ENCODE data around the gene SIRPB1.
"Not testable (repeated sequence)": the region's sequence is repeated elsewhere in the genome, so short reads cannot be mapped to it uniquely, and the experiment has no call there.

Gene SIRPB1

DNA sequence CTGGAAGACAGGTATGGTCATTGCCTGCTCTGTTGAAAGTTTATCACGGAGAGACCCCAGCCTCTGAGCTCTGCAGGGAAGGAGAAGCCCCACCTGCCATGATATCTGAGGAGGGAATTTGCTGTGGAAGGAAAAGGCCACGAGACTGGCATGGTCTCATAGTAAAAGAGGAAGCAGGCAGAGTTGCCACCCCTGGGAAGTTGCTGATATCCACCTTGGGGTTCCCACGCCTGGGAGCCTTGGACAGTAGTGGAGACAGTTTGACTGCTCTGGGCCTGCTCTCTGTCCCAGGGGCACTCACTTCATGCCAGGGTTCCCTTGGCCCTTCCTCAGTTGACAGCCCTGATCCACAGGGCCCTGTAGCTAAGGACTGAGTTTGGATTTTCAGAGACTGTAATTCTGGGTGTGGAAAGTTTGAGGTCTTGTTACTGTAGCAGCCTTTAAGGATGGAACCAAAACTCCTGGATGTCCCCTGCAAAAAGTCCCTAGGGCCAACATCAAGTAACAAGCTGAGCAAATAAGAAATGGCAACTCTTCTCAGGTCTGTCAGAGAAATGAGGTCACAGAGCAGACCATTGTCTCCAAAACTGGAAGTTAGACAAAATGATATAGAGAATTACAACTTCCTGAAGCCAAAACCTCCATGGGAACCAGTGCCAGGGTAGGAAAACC is 6.9 kb upstream of the SIRPB1 start:
- Histone ChIP-seq H3K4me3 (ENCODE audit: low read length in 2 of 2) (no peak overlapping the region), H3K4me1 (ENCODE audit: control insufficient read depth, insufficient read depth, low read length) (no peaks in the 10 kb centered on the region), H3K9me3 (ENCODE audit: control insufficient read depth in 2 of 2, low read length in 2 of 2) (no peaks in the 10 kb centered on the region), H3K27me3 (ENCODE audit: control insufficient read depth in 1 of 2, insufficient read depth in 2 of 2, low read length in 2 of 2) (no peaks in the 10 kb centered on the region), H3K27ac (ENCODE audit: low read length) (no peak overlapping the region), H3K36me3 (ENCODE audit: control insufficient read depth in 2 of 2, insufficient read depth in 2 of 2, low read length in 2 of 2) (no peaks in the 10 kb centered on the region), H3K9ac (ENCODE audit: low read length in 2 of 2) (no peak overlapping the region)

- no peaks in the 10 kb centered on the region for H3K36me3 ChIP-seq (ENCODE audit: control insufficient read depth in 2 of 2, insufficient read depth in 2 of 2, low read length in 2 of 2)
- H3K9ac ChIP-seq (ENCODE audit: low read length in 2 of 2) = no peak overlapping the region
- no peaks in the 10 kb centered on the region for H3K9me3 ChIP-seq (ENCODE audit: control insufficient read depth in 2 of 2, low read length in 2 of 2)
- H3K4me3 ChIP-seq (ENCODE audit: low read length in 2 of 2) = no peak overlapping the region
- H3K27ac ChIP-seq (ENCODE audit: low read length) = no peak overlapping the region
- no peaks in the 10 kb centered on the region for H3K4me1 ChIP-seq (ENCODE audit: control insufficient read depth, insufficient read depth, low read length)
- no peaks in the 10 kb centered on the region for H3K27me3 ChIP-seq (ENCODE audit: control insufficient read depth in 1 of 2, insufficient read depth in 2 of 2, low read length in 2 of 2)
These were observed 5.4 kb upstream of the SIRPB1 start for GRCh38 chr20:1625083-1625690.

DNA sequence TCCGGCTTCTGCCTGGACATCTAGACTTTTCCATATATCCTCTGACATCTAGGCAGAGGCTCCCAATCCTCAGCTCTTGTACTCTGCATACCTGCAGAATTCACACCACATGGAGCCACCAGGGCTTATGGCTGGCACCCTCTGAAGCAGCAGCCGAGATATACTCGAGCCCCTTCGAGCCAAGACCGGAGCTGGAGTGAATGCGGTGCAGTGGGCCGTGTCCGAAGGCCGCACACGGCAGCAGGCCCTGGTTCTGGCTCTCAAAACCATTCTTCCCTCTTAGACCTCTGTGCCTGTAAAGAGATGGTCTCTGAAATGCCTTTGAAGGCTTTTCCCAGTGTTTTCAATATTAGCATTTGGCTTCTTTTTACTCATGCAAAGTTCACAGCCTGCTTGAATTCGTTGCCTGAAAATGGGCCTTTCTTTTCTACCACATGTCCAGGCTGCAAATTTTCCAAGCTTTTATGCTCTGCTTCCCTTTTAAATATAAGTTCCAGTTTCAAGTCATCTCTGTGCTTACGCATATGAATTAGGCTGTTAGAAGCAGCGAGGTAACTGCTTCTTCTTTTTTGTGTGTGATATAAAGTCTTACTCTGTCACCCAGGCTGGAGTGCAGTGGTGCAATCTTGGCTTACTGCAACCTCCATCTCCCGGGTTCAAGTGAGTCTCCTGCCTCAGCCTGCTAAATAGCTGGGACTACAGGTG is 3.8 kb upstream of the SIRPB1 start:
- no peak overlapping the region for H3K9ac ChIP-seq (ENCODE audit: low read length in 2 of 2)
- no peaks in the 10 kb centered on the region for H3K4me1 ChIP-seq (ENCODE audit: control insufficient read depth, insufficient read depth, low read length)
- H3K9me3 ChIP-seq (ENCODE audit: control insufficient read depth in 2 of 2, low read length in 2 of 2) = peaks cover 4 to 7% of the 10 kb centered on the region in 2 donors
- H3K27ac ChIP-seq (ENCODE audit: low read length) = no peak overlapping the region
- no peaks in the 10 kb centered on the region for H3K36me3 ChIP-seq (ENCODE audit: control insufficient read depth in 2 of 2, insufficient read depth in 2 of 2, low read length in 2 of 2)
- H3K4me3 ChIP-seq (ENCODE audit: low read length in 2 of 2) = no peak overlapping the region
- H3K27me3 ChIP-seq (ENCODE audit: control insufficient read depth in 1 of 2, insufficient read depth in 2 of 2, low read length in 2 of 2) = no peaks in the 10 kb centered on the region

DNA sequence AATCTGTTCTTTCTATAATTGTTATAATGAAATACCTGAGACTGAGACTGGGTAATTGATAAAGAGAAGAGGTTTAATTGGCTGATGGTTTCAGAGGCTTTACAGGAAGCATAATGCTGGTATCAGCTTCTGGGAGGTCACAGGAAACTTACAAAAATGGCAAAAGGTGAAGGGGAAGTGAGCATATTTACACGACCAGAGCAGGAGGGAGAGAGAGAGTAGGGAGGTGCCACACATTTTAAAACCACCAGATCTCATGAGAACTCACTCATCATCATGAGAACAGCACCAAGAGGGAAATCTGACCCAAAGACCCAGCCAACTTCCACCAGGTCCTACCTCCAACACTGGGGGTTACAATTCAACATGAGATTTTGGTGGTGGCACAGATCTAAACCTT is 2.6 kb upstream of the SIRPB1 start:
- Histone ChIP-seq H3K27ac (ENCODE audit: low read length) (no peak overlapping the region), H3K4me1 (ENCODE audit: control insufficient read depth, insufficient read depth, low read length) (no peaks in the 10 kb centered on the region)

DNA sequence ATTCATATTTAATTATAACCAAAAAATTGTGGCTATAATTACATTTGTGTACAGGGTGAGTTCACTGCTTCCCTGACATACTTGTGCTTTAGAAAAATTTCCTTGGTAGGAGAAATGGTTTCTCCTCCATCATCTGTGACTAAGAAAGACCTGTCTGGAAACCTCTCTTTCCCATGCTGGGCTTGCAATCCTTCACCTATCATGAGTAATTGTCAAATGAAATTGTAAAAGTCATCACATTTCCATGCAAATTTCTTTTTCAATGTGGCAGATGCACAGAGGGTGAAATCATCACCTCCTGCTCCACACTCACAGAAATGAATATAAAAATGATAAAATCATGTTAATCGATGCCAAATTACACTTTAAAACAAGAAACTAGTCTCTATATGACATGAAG is 1.5 kb upstream of the SIRPB1 start:
- Histone ChIP-seq H3K4me3 (ENCODE audit: low read length in 2 of 2) (no peak overlapping the region), H3K9me3 (ENCODE audit: control insufficient read depth in 2 of 2, low read length in 2 of 2) (peaks cover 4 to 11% of the 10 kb centered on the region in 2 donors), H3K9ac (ENCODE audit: low read length in 2 of 2) (no peak overlapping the region), H3K27me3 (ENCODE audit: control insufficient read depth in 1 of 2, insufficient read depth in 2 of 2, low read length in 2 of 2) (no peaks in the 10 kb centered on the region), H3K4me1 (ENCODE audit: control insufficient read depth, insufficient read depth, low read length) (no peaks in the 10 kb centered on the region), H3K36me3 (ENCODE audit: control insufficient read depth in 2 of 2, insufficient read depth in 2 of 2, low read length in 2 of 2) (no peaks in the 10 kb centered on the region), H3K27ac (ENCODE audit: low read length) (no peak overlapping the region)

More for the DNA sequence above, 2.6 kb upstream of the SIRPB1 start:
- Histone ChIP-seq H3K36me3 (ENCODE audit: control insufficient read depth in 2 of 2, insufficient read depth in 2 of 2, low read length in 2 of 2) (no peaks in the 10 kb centered on the region), H3K9me3 (ENCODE audit: control insufficient read depth in 2 of 2, low read length in 2 of 2) (peaks cover 4 to 11% of the 10 kb centered on the region in 2 donors), H3K9ac (ENCODE audit: low read length in 2 of 2) (no peak overlapping the region), H3K27me3 (ENCODE audit: control insufficient read depth in 1 of 2, insufficient read depth in 2 of 2, low read length in 2 of 2) (no peaks in the 10 kb centered on the region), H3K4me3 (ENCODE audit: low read length in 2 of 2) (no peak overlapping the region)

DNA sequence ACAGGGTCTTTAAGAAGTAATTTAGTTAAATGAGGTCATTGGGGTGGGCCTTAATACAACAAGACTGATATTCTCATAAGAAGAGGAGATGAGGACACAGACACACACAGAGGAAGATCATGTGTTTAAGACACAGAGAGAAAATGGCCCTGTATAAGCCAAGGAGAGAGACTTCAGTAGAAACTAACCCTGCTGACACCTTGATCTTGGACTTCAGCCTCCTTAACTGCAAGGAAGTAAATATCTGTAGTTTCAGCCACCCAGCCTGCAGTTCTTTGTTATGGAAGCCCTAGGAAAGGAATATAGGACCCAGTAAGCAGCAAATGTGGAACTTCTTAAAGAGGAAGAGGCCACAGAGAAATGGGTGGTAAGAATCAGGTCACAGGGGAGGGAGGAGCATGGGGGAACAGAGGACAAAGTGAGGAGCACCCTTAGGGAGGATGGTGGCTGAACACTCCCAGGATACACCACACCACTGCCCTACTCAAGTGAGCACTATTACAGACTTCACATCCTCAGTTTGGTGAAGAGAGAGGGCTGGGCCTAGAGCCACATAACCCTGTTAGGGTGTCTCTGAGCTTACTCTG is 762 bp downstream of the SIRPB1 start:
- no peaks in the 10 kb centered on the region for H3K27me3 ChIP-seq (ENCODE audit: control insufficient read depth in 1 of 2, insufficient read depth in 2 of 2, low read length in 2 of 2)

GRCh38 chr20:1618479-1618878 is 1.3 kb downstream of the SIRPB1 start:
- Histone ChIP-seq H3K27ac (ENCODE audit: low read length) (no peak overlapping the region), H3K4me3 (ENCODE audit: low read length in 2 of 2) (no peak overlapping the region), H3K9me3 (ENCODE audit: control insufficient read depth in 2 of 2, low read length in 2 of 2) (peaks cover 4 to 11% of the 10 kb centered on the region in 2 donors), H3K27me3 (ENCODE audit: control insufficient read depth in 1 of 2, insufficient read depth in 2 of 2, low read length in 2 of 2) (no peaks in the 10 kb centered on the region), H3K4me1 (ENCODE audit: control insufficient read depth, insufficient read depth, low read length) (no peaks in the 10 kb centered on the region), H3K36me3 (ENCODE audit: control insufficient read depth in 2 of 2, insufficient read depth in 2 of 2, low read length in 2 of 2) (no peaks in the 10 kb centered on the region), H3K9ac (ENCODE audit: low read length in 2 of 2) (no peak overlapping the region)

More for the DNA sequence above, 762 bp downstream of the SIRPB1 start:
- Histone ChIP-seq H3K4me3 (ENCODE audit: low read length in 2 of 2) (no peak overlapping the region), H3K4me1 (ENCODE audit: control insufficient read depth, insufficient read depth, low read length) (no peaks in the 10 kb centered on the region), H3K9ac (ENCODE audit: low read length in 2 of 2) (no peak overlapping the region), H3K9me3 (ENCODE audit: control insufficient read depth in 2 of 2, low read length in 2 of 2) (peaks cover 4 to 11% of the 10 kb centered on the region in 2 donors), H3K36me3 (ENCODE audit: control insufficient read depth in 2 of 2, insufficient read depth in 2 of 2, low read length in 2 of 2) (no peaks in the 10 kb centered on the region), H3K27ac (ENCODE audit: low read length) (no peak overlapping the region)

DNA sequence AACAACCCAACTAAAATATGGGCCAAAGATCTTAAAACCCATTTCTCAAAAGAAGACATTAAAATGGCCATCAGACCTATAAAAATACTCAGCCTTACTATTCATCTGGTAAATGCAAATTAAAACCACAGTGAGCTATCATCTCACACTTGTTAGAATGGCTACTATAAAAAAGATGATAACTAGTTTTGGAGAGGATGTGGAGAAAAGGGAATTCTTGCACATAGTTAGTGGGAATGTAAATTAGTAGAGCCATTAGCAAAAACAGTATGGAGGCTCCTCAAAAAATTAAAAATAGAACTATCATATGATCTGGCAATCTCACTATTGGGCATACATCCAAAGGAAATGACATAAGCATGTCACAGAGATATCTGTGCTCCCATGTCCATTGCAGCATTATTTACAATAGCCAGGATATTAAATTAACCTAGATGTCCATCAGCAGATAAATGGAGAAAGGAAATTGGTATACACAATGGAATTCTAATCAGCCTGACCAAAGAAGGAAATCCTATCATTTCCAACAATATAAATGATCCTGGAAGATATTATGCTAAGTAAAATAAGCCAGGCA is 2.9 kb downstream of the SIRPB1 start:
- H3K4me1 ChIP-seq (ENCODE audit: control insufficient read depth, insufficient read depth, low read length) = no peaks in the 10 kb centered on the region
- no peak overlapping the region for H3K4me3 ChIP-seq (ENCODE audit: low read length in 2 of 2)
- H3K27ac ChIP-seq (ENCODE audit: low read length) = no peak overlapping the region

GRCh38 chr20:1610404-1610803 is 9.4 kb downstream of the SIRPB1 start:
- H3K9ac ChIP-seq (ENCODE audit: low read length in 2 of 2); H3K4me3 ChIP-seq (ENCODE audit: low read length in 2 of 2); H3K27ac ChIP-seq (ENCODE audit: low read length); H3K36me3 ChIP-seq (ENCODE audit: control insufficient read depth in 2 of 2, insufficient read depth in 2 of 2, low read length in 2 of 2); H3K9me3 ChIP-seq (ENCODE audit: control insufficient read depth in 2 of 2, low read length in 2 of 2); H3K4me1 ChIP-seq (ENCODE audit: control insufficient read depth, insufficient read depth, low read length); H3K27me3 ChIP-seq (ENCODE audit: control insufficient read depth in 1 of 2, insufficient read depth in 2 of 2, low read length in 2 of 2): not testable (repeated sequence)

More for the DNA sequence above, 2.9 kb downstream of the SIRPB1 start:
- Histone ChIP-seq H3K9ac (ENCODE audit: low read length in 2 of 2) (no peak overlapping the region), H3K36me3 (ENCODE audit: control insufficient read depth in 2 of 2, insufficient read depth in 2 of 2, low read length in 2 of 2) (no peaks in the 10 kb centered on the region), H3K9me3 (ENCODE audit: control insufficient read depth in 2 of 2, low read length in 2 of 2) (peaks cover 4 to 11% of the 10 kb centered on the region in 2 donors), H3K27me3 (ENCODE audit: control insufficient read depth in 1 of 2, insufficient read depth in 2 of 2, low read length in 2 of 2) (no peaks in the 10 kb centered on the region)

DNA sequence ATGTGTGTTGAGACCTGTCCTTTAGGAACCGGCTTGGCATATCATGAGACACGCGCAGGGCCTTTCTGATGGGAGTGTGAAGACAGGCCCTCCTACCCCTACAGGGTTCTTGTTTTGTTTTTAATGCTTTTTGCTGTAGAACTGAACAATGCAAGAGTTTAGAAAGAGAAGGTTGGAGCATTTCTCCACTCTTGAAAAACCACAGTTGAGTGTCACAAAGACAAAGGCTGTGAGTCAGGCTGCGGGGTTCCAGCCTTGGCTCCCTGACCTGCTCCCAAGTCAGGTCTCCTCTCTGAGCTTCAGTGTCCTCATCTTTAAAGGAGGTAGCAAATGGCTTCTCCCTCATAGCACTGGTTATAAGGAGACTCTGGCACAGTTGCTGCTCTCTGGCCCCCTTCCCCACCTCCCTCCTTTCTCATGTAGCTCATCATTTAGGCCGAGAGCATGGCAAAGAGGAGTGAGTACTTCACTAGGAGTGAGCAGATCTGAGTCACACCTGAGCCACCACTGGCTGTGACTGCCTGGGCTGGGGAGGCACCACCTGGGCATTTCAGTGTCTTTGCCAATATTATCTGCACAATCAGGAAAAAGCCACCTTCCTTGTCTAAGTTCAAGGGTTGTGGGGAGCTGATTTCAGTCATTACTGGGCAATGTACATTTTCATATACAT is 11.0 kb downstream of the SIRPB1 start:
- H3K36me3 ChIP-seq (ENCODE audit: control insufficient read depth in 2 of 2, insufficient read depth in 2 of 2, low read length in 2 of 2); H3K9me3 ChIP-seq (ENCODE audit: control insufficient read depth in 2 of 2, low read length in 2 of 2); H3K27ac ChIP-seq (ENCODE audit: low read length); H3K4me1 ChIP-seq (ENCODE audit: control insufficient read depth, insufficient read depth, low read length); H3K27me3 ChIP-seq (ENCODE audit: control insufficient read depth in 1 of 2, insufficient read depth in 2 of 2, low read length in 2 of 2); H3K4me3 ChIP-seq (ENCODE audit: low read length in 2 of 2); H3K9ac ChIP-seq (ENCODE audit: low read length in 2 of 2): not testable (repeated sequence)
